ENCODE results near the gene TUBB6.
A peak's percentile ranks its signal among the peaks of the same experiment; 100 is the strongest.

Gene TUBB6

GRCh38 chr18:12315911-12316310, 7.9 kb downstream of the TUBB6 start:
- DNase-seq: no peak

- no peak for DNase-seq
Measured at GRCh38 chr18:12317664-12318333, 9.8 kb downstream of the TUBB6 start.

DNA sequence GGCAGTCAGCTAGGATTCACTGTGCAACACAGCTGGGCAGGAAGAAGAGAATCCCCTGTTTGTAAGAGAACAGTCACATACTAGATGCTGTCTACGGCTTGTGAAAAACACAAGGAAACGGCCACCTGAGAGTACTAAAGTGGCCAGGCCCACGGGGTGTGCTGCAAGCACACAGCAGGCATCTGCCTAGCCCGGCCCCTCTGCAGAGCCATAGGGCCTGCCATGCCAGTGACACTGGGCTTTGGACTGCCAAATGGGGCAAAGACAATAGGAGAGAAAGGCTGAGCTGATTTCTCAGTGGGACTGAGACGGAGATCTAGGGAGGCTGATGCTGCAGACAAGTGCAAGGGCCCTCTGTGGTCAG, 10.3 kb downstream of the TUBB6 start:
- DNase-seq: no peak

- no peak for DNase-seq
Measured at GRCh38 chr18:12318857-12319256, 10.8 kb downstream of the TUBB6 start.

DNA sequence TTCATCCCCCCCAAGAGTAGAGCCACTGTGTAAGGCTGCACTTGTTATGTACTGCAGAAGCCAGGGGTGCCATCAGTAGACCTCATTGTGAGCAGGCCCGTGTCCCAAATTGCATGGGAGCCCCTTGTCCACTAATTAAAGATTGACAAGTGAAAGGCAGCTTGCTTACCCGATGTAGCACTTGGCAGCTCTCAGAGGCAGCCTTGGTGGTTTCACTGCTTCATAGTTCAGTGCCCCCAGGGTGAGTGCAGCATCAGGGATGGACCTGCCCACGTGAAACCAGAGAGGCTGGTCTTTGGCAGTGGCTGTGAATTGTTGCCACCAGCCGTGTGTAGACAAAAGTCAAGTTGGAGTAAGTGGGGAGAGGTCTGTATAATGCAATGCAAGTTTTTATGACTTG, 13.3 kb downstream of the TUBB6 start:
- DNase-seq: no peak

DNA sequence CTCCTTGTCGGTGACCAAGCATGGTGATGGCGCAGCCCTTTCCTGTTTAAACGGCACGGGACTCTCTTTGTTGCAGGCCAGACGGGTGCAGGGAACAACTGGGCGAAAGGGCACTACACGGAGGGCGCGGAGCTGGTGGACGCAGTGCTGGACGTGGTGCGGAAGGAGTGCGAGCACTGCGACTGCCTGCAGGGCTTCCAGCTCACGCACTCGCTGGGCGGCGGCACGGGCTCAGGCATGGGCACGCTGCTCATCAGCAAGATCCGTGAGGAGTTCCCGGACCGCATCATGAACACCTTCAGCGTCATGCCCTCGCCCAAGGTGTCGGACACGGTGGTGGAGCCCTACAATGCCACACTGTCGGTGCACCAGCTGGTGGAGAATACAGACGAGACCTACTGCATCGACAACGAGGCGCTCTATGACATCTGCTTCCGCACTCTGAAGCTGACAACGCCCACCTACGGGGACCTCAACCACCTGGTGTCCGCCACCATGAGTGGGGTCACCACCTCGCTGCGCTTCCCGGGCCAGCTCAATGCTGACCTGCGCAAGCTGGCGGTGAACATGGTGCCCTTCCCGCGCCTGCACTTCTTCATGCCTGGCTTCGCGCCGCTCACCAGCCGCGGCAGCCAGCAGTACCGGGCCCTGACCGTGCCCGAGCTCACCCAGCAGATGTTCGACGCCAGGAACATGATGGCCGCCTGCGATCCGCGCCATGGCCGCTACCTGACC, 17.1 kb downstream of the TUBB6 start:
- DNase-seq: no peak

DNA sequence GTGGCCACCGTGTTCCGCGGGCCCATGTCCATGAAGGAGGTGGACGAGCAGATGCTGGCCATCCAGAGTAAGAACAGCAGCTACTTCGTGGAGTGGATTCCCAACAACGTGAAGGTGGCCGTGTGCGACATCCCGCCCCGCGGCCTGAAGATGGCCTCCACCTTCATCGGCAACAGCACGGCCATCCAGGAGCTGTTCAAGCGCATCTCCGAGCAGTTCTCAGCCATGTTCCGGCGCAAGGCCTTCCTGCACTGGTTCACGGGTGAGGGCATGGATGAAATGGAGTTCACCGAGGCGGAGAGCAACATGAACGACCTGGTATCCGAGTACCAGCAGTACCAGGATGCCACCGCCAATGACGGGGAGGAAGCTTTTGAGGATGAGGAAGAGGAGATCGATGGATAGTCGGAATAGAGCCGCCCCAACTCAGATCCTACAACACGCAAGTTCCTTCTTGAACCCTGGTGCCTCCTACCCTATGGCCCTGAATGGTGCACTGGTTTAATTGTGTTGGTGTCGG, 17.7 kb downstream of the TUBB6 start:
- no peak for DNase-seq

- no peak for DNase-seq
Measured at GRCh38 chr18:12326711-12327460, 18.8 kb downstream of the TUBB6 start.

- DNase-seq: peak; percentile 85 to 87
Measured at GRCh38 chr18:12327510-12328178, 19.6 kb downstream of the TUBB6 start.

GRCh38 chr18:12328179-12328823, 20.3 kb downstream of the TUBB6 start:
- no peak for DNase-seq

GRCh38 chr18:12329125-12329698, 21.2 kb downstream of the TUBB6 start:
- DNase-seq: no peak

- no peak for DNase-seq
Measured at GRCh38 chr18:12330766-12331165, 22.7 kb downstream of the TUBB6 start.

DNA sequence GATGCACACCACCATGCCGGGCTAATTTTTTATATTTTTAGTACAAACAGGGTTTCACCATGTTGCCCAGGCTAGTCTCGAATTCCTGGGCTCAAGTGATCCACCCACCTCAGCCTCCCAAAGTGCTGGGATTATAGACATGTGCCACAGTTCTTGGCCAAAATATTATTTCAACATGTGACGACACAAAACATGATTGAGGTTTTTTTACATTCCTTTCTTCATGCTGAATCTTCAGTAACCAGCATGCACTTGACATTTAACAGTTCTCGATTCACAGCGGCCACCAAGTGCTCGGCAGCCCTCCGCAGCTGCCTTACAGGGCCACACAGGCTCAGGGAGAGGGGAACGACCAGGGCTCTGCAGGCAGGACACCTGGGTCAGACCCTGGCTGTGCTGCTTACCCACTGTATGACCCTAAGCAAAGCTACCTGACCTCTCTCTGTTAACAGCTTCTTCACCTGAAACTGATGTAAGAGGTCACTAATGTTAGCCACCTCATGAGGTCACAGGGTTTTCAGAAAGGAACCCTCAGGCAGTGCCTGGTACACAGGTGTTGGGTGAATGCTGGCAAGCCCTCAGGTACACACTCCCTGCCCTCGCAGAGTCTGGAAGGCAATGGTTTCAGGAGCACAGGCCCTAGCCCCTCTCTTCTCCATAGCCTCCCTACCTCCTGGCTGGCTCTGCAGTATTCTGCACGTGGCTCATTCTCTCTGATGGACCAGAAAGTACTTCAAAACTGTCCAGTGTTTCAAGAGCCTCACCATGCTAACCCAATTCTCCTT, 25.7 kb downstream of the TUBB6 start:
- DNase-seq: no peak

- DNase-seq: no peak
Measured at GRCh38 chr18:12334366-12334808, 26.3 kb downstream of the TUBB6 start.

DNA sequence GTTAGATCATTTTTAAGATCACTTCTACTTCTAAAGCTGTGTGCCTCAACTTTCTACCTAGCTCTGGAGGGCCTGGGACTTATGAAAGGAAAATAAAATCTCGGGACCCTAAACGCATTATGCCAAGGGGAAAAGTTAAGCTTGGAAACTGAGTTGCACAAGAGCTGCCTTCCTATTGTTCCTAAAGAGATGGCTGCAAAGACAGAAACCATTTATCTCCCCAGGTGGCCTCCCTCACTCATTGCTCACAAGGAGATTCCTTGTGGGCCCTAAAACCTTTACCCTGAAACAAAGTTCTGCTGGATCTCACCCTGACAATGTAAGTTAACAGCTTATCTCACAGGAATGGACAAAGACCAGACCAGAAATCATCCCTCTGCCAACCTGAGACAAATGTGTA, 26.8 kb downstream of the TUBB6 start:
- DNase-seq: no peak

- DNase-seq: no peak
Measured at GRCh38 chr18:12335503-12335902, 27.5 kb downstream of the TUBB6 start.

DNA sequence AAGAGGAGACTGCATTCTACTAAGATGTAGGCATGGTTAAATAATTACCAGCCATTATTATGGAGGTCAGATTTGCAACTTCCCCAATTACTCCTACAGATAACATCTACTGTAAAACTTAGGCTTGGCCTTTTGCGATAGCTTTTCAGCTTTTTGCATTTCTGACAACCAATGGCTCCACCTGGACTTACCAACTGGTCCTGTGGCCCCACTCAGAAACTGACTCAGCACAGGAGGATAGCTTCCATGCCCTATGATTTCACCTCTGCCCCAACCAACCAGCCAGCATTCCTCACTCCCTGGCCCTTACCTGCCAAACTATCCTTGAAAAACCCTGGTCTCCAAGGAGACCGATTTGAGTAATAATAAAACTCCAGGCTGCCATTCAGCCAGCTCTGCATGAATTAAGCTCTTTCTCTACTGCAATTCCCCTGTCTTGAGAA, 28.2 kb downstream of the TUBB6 start:
- DNase-seq: no peak

DNA sequence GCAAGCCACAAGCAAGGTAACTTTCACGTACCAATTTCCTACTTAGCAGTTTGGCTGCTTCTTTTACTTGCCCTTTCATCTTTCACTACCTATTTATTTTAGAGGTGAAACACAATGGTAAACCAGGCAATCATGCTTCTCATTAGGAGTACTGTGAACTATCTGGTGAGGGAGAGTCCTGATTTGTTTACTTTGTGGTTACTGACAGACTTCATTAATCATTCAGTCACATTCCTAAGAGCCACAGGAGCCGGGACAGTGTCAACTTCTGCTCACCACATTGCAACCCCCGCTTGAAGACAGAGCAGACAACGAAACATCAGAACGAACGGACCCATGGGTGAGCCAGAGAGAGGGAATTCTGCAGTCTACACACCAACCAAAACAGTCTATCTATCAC, 28.8 kb downstream of the TUBB6 start:
- no peak for DNase-seq

- no peak for DNase-seq
Measured at GRCh38 chr18:12338382-12338781, 30.3 kb downstream of the TUBB6 start.

GRCh38 chr18:12340945-12341660, 33.1 kb downstream of the TUBB6 start:
- DNase-seq: no peak

DNA sequence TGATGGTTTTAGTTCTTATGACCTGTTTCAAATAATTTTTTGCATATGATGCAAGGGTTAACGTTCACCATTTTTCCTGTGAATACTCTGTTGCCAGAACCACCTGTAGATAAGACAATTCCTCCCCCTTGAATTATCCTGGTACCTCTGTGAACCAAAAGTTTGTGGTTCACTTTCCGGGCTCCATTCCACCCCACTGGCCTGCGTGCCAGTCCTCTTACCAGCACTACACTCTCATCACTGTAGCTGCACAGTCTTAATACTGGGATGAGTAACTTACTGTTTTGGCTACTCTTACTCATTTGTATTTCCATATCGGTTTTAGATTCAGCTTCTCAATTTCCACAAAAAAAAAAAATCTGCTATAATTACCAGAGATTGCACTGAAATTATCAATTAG, 34.6 kb downstream of the TUBB6 start:
- DNase-seq: no peak
